Measurements from ENCODE around the gene MUTYH.

The MUTYH gene

GRCh38 chr1:45282351-45282750 is 57.9 kb downstream of the MUTYH start:
- DNase-seq (ENCODE audit: low read depth, low spot score): no peak
- H3K4me3 ChIP-seq (ENCODE audit: low read depth, low read length): no peak overlapping the region

More at GRCh38 chr1:45282351-45282750, 57.9 kb downstream of the MUTYH start:
- ChIA-PET CTCF (interaction anchor here (1.0 kb wide), 2 partner anchors 10 to 17 kb away, joined by 4 to 5 read pairs; no protein-coding TSS in a partner anchor), POLR2A (no interaction called here)
- TF ChIP-seq CTCF (IDR thresholded peaks at IDR 0.05; ENCODE audit: insufficient read depth, low read length, missing control alignments): no peak
